HG03378 (cell line): ENCODE measurements around the gene LMTK3.

Experiments
- ATAC-seq: cut with Tn5 transposase; IDR thresholded peaks from one replicate; pipeline ENCODE4 v1.9.1; 2021; ENCODE audit warnings: mild to moderate bottlenecking, moderate library complexity; ENCODE audit not compliant: unreplicated experiment

LMTK3 gene

GRCh38 chr19:48452289-48453190 lies 59.1 kb downstream of the LMTK3 start:
- no peak for ATAC-seq

- no peak for ATAC-seq
Measured at GRCh38 chr19:48451624-48452023, 60.0 kb downstream of the LMTK3 start.

- ATAC-seq, result no peak
Measured at GRCh38 chr19:48450863-48451262, 60.8 kb downstream of the LMTK3 start.

- ATAC-seq, result no peak
Measured at GRCh38 chr19:48450441-48450840, 61.2 kb downstream of the LMTK3 start.

GRCh38 chr19:48448563-48448962 lies 63.1 kb downstream of the LMTK3 start:
- no peak for ATAC-seq

- no peak for ATAC-seq
Measured at GRCh38 chr19:48446579-48446978, 65.1 kb downstream of the LMTK3 start.

- ATAC-seq, result peak; percentile 77
Measured at GRCh38 chr19:48445606-48446481, 65.8 kb downstream of the LMTK3 start, which contains the start of gene GRWD1. Gene GRWD1, plus strand, starts transcription at chr19:48445983. Its CDS starts 23 bp downstream, at chr19:48446006.

GRCh38 chr19:48445256-48445605 lies 66.4 kb downstream of the LMTK3 start:
- ATAC-seq, result peak; percentile 36

GRCh38 chr19:48444936-48445200 lies 66.8 kb downstream of the LMTK3 start:
- ATAC-seq, result no peak

GRCh38 chr19:48444129-48444935 lies 67.3 kb downstream of the LMTK3 start:
- ATAC-seq, result no peak

- ATAC-seq, result no peak
Measured at GRCh38 chr19:48443731-48444128, 67.9 kb downstream of the LMTK3 start.

GRCh38 chr19:48443256-48443655 lies 68.4 kb downstream of the LMTK3 start:
- ATAC-seq, result no peak

- no peak for ATAC-seq
Measured at GRCh38 chr19:48442116-48443035, 69.3 kb downstream of the LMTK3 start.

- no peak for ATAC-seq
Measured at GRCh38 chr19:48441360-48442050, 70.1 kb downstream of the LMTK3 start.

- no peak for ATAC-seq
Measured at GRCh38 chr19:48436586-48436985, 75.0 kb downstream of the LMTK3 start.
